Bronchial epithelial cell (primary cell): ENCODE measurements around the gene SZT2. TPM values are rescaled to one million over a fixed set of nuclear protein-coding genes. Genes with fewer than 3 reads are reported as not detected.

ENCODE experiments used
- DNase-seq: peaks from one replicate; pipeline ENCODE4 v3.0.0-alpha.2; 2010; ENCODE audit warnings: low read depth
- FAIRE-seq: peaks from 2 replicates; lab custom pipeline; 2011; peaks lifted over from hg19 to GRCh38; lab: Jason Lieb, UNC
- H3K27me3 ChIP-seq: 2 replicates; pipeline ENCODE4 v1.5.1; 2011; ENCODE audit warnings: low read length; ENCODE audit not compliant: control insufficient read depth, insufficient read depth
- H3K36me3 ChIP-seq: 2 replicates; pipeline ENCODE4 v1.5.1; 2011; ENCODE audit warnings: low read length; ENCODE audit not compliant: control insufficient read depth, insufficient read depth
- H3K4me3 ChIP-seq: 2 replicates; pipeline ENCODE4 v1.5.1; 2011; ENCODE audit warnings: mild to moderate bottlenecking, low read depth, low read length, control low read depth
- total RNA-seq: library from RNA; depleted of rRNA; stranded (reverse); fragments of >200 nt; gene quantifications from 2 replicates; pipeline ENCODE4 v1.2.1, GENCODE V29; 2014
- TF ChIP-seq, protein P1 (sequence below): IDR thresholded peaks from 2 replicates; pipeline ENCODE4 v1.5.1; 2011; ENCODE audit warnings: mild to moderate bottlenecking, moderate library complexity, low read length, control low read depth, inconsistent platforms; ENCODE audit not compliant: insufficient read depth, severe bottlenecking

Gene SZT2
- total RNA-seq, 1 donor from 2014 or later = 12.6 TPM

DNA sequence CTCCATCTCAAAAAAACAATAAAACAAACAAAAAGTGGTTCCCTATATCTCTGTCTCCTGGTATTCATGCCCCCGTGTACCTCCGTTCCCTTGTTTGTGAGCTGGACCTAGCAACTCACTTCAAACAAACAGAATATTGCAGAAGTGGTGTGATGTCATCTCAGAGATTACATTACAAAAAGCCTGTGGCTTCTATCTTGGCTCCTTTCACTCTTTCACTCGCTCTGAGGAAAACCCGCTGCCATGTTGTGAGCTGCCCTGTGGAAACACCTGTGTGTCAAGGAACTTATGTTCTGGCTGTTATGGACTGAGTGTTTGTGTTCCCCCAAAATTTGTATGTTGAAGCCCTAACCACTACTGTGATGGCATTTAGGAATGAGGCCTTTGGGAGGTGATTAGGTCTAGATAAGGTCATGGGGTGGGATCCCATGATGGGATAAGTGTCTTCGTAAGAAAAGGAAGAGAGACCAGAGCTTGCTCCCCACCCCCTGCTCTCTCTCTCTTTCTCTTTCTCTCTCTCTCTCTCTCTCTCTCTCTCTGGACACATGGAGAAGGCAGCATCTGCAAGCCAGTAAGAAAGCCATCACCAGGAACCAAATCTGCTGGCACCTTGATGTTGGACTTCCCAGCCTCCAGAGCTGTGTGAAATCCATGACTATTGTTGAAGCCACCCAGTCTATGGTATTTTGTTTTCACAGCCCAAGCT lies 71.4 kb downstream of the SZT2 start:
- TF ChIP-seq, protein P1, sequence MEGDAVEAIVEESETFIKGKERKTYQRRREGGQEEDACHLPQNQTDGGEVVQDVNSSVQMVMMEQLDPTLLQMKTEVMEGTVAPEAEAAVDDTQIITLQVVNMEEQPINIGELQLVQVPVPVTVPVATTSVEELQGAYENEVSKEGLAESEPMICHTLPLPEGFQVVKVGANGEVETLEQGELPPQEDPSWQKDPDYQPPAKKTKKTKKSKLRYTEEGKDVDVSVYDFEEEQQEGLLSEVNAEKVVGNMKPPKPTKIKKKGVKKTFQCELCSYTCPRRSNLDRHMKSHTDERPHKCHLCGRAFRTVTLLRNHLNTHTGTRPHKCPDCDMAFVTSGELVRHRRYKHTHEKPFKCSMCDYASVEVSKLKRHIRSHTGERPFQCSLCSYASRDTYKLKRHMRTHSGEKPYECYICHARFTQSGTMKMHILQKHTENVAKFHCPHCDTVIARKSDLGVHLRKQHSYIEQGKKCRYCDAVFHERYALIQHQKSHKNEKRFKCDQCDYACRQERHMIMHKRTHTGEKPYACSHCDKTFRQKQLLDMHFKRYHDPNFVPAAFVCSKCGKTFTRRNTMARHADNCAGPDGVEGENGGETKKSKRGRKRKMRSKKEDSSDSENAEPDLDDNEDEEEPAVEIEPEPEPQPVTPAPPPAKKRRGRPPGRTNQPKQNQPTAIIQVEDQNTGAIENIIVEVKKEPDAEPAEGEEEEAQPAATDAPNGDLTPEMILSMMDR = no peak
- no peak overlapping the region for H3K4me3 ChIP-seq
- H3K36me3 ChIP-seq = no peaks in the 10 kb centered on the region
- FAIRE-seq (no peak), DNase-seq (peak; percentile 65)
- H3K27me3 ChIP-seq = no peaks in the 10 kb centered on the region

DNA sequence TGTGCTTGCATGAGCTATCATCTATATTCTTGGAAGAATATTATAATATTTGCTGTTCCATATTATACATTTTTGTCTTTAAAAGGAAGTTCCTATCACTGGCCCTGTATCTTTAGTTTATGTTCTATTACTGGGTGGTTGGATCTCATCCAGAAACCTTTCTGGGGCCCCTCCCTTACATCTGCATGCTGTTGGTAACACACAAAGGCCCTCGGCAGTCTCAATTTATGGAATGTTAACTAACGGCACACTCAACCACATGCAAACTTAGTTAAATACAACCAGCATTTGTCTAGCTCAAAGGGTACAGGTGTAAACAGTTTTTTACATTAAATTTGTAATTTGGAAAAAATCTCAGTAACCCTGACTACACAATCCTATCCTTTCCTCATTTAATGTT lies 73.8 kb downstream of the SZT2 start:
- no peak for FAIRE-seq
- no peak for DNase-seq
- Histone ChIP-seq H3K4me3 (no peak overlapping the region), H3K27me3 (no peaks in the 10 kb centered on the region), H3K36me3 (no peaks in the 10 kb centered on the region)
- TF ChIP-seq, protein P1 = no peak

DNA sequence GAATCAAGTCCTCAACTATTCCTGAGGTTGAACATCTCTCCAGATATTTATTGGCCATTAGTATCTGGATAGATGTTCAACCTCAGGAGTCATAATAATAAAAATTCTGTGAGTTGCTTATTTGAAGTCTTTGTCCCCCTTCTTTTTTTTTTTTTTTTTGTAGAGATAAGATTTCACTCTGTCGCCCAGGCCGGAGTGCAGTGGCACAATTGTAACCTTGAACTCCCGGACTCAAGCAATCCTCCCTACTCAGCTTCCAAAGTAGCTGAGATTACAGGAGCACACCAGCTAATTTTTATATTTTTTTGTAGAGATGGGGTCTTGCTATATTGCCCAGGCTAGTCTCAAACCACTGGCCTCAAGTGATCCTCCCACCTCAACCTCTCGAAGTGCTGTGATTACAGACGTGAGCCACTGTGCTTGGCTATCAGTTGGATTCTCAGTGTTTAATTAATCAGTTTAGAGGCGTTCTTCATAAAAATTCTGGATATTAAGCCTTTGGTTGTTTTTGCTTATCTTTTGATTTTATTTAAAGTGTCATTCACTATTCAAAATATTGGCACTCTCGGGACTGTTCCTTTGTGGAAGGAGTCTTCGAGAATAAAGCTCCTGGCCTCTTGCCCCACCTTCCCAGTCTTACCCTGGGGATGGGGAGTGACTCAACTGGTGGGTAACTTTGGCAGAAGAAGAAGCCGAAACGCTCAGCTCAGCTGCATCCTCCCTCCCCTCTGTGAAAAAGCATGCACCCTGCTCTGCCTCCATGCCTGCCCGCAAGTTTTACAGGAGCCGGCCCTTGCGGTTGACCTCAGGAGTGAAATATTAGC lies 75.2 kb downstream of the SZT2 start:
- no peaks in the 10 kb centered on the region for H3K27me3 ChIP-seq
- TF ChIP-seq, protein P1 = no peak
- no peaks in the 10 kb centered on the region for H3K36me3 ChIP-seq
- DNase-seq (no peak), FAIRE-seq (no peak)
- no peak overlapping the region for H3K4me3 ChIP-seq

DNA sequence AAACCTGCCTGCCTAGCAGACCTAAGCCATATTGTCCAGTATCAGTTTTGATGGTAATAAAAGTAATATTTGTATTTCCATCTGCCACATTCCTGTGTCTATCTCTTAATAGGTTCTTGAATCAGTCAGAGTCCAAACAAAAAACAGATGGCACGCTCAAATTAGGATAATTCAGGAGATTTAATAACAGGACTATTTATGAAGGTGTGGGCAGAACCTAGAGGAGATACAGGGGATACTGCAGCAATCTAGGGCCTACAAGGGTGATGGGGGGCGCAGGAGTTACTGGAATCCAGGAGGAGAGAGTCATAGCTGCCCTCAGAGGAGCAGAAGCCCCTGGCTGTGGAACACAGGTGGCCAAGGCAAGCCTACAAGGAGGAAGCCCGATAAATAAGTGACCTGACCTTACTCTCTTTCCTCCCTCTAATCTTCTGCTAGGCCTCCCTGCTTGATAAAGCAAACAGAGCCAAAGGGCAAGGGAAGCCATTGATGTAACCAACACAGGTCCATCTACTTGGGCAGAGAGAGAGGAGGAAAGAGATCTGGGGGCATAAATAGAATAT lies 75.9 kb downstream of the SZT2 start:
- Histone ChIP-seq H3K27me3 (no peaks in the 10 kb centered on the region), H3K4me3 (no peak overlapping the region), H3K36me3 (no peaks in the 10 kb centered on the region)
- FAIRE-seq (no peak), DNase-seq (no peak)
- TF ChIP-seq, protein P1 = no peak

DNA sequence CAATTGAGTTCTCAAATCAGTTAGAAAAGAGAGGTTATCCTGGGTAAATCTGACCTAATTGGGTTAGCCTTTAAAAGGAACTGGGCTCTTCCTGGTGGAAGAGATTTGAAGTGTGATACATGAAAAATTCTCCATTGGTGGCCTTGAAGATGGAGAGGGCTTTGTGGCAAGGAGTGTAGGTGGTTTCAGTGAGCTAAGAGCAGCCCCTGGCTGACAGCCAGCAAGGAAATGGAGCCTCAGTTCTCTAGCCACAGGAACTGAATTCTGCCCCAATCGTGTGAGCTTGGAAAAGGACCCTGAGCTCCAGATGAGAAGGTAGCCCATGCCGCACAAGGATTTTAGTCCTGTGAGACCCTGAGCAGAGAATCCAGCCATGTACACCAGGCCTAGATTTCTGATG lies 76.7 kb downstream of the SZT2 start:
- no peaks in the 10 kb centered on the region for H3K27me3 ChIP-seq
- H3K36me3 ChIP-seq = no peaks in the 10 kb centered on the region
- DNase-seq (no peak), FAIRE-seq (no peak)
- TF ChIP-seq, protein P1 = no peak
- no peak overlapping the region for H3K4me3 ChIP-seq
